Osteoblast (primary cell): ENCODE data around the gene DTX1. TPM values are rescaled to one million over a fixed set of nuclear protein-coding genes. Genes with fewer than 3 reads are reported as not detected.
A peak's percentile ranks its signal among the peaks of the same experiment; 100 is the strongest.
"Not testable (repeated sequence)": the region's sequence is repeated elsewhere in the genome, so short reads cannot be mapped to it uniquely, and the experiment has no call there.

Experiments used
- DNase-seq: peaks from one replicate; pipeline ENCODE4 v3.0.0; 2011; ENCODE audit warnings: low spot score, mixed read lengths; ENCODE audit not compliant: insufficient read length; ENCODE audit errors: missing footprints
- H2AFZ ChIP-seq: 2 replicates; pipeline ENCODE4 v1.6.0; 2011; ENCODE audit warnings: mild to moderate bottlenecking, low read length
- H3K27ac ChIP-seq: 2 replicates; pipeline ENCODE4 v1.5.1; 2011; ENCODE audit warnings: mild to moderate bottlenecking, low read depth, low read length, moderate library complexity
- H3K27me3 ChIP-seq: 2 replicates; pipeline ENCODE4 v1.6.0; 2012; ENCODE audit warnings: mild to moderate bottlenecking, control low read depth, inconsistent platforms, low read length, moderate library complexity; ENCODE audit not compliant: insufficient read depth
- H3K36me3 ChIP-seq: 2 replicates; pipeline ENCODE4 v1.5.1; 2011; ENCODE audit warnings: mild to moderate bottlenecking, low read length, control low read depth, moderate library complexity; ENCODE audit not compliant: insufficient read depth
- H3K4me1 ChIP-seq: 2 replicates; pipeline ENCODE4 v1.5.1; 2011; ENCODE audit warnings: mild to moderate bottlenecking, low read length, control low read depth, moderate library complexity; ENCODE audit not compliant: insufficient read depth
- H3K4me2 ChIP-seq: 2 replicates; pipeline ENCODE4 v1.6.0; 2011; ENCODE audit warnings: mild to moderate bottlenecking, low read length; ENCODE audit not compliant: insufficient read depth
- H3K4me3 ChIP-seq: fragments of 200-600 bp; sonication (generic); 3 replicates; pipeline ENCODE4 v1.5.1; 2012; ENCODE audit warnings: mild to moderate bottlenecking, low read length, inconsistent platforms; ENCODE audit not compliant: insufficient read depth
- H3K79me2 ChIP-seq: 2 replicates; pipeline ENCODE4 v1.6.0; 2012; ENCODE audit warnings: mild to moderate bottlenecking, low read length, control low read depth, inconsistent platforms; ENCODE audit not compliant: insufficient read depth
- H3K9me3 ChIP-seq: 2 replicates; pipeline ENCODE4 v1.5.1; 2011; ENCODE audit warnings: low read depth, low read length, control low read depth
- H4K20me1 ChIP-seq: 2 replicates; pipeline ENCODE4 v1.6.0; 2012; ENCODE audit warnings: mild to moderate bottlenecking, low read length, control low read depth; ENCODE audit not compliant: insufficient read depth
- CTCF ChIP-seq: IDR thresholded peaks from 2 replicates; pipeline ENCODE4 v1.5.1; 2011; ENCODE audit warnings: mild to moderate bottlenecking, low read depth, low read length, moderate library complexity; ENCODE audit errors: extremely low read depth
- total RNA-seq: library from RNA; depleted of rRNA; stranded (reverse); fragments of >200 nt; gene quantifications from 2 replicates; pipeline ENCODE4 v1.2.3, GENCODE V29; 2012

The DTX1 gene
- total RNA-seq, 1 donor: under 0.01 TPM

- Histone ChIP-seq H4K20me1 (no peaks in the 10 kb centered on the region), H3K27ac (no peak overlapping the region), H3K4me3 (no peak overlapping the region), H3K36me3 (no peaks in the 10 kb centered on the region), H3K27me3 (no peaks in the 10 kb centered on the region), H2AFZ (no peak overlapping the region), H3K79me2 (no peaks in the 10 kb centered on the region), H3K4me1 (no peaks in the 10 kb centered on the region), H3K9me3 (no peaks in the 10 kb centered on the region), H3K4me2 (no peak overlapping the region)
- DNase-seq: peak; percentile 64
- no peak for TF ChIP-seq CTCF
Observed at GRCh38 chr12:113138826-113139225, 82.3 kb downstream of the DTX1 start.

- DNase-seq: no peak
- H3K27me3 ChIP-seq: no peaks in the 10 kb centered on the region
- no peaks in the 10 kb centered on the region for H3K9me3 ChIP-seq
- H2AFZ ChIP-seq: no peak overlapping the region
- H3K4me1 ChIP-seq: no peaks in the 10 kb centered on the region
- H3K27ac ChIP-seq: no peak overlapping the region
- TF ChIP-seq CTCF: no peak
- H4K20me1 ChIP-seq: no peaks in the 10 kb centered on the region
- no peak overlapping the region for H3K4me3 ChIP-seq
- H3K4me2 ChIP-seq: no peak overlapping the region
- H3K79me2 ChIP-seq: no peaks in the 10 kb centered on the region
- H3K36me3 ChIP-seq: no peaks in the 10 kb centered on the region
Observed at GRCh38 chr12:113140706-113141105, 84.2 kb downstream of the DTX1 start.

- DNase-seq, H4K20me1 ChIP-seq, H3K36me3 ChIP-seq, H3K79me2 ChIP-seq, H3K4me2 ChIP-seq, H3K27me3 ChIP-seq, H3K4me3 ChIP-seq, H3K9me3 ChIP-seq, H3K4me1 ChIP-seq, H3K27ac ChIP-seq, H2AFZ ChIP-seq: not testable (repeated sequence)
Observed at GRCh38 chr12:113141716-113142115, 85.2 kb downstream of the DTX1 start.

GRCh38 chr12:113142173-113142885, 85.8 kb downstream of the DTX1 start:
- no peak overlapping the region for H2AFZ ChIP-seq
- H3K4me1 ChIP-seq: no peaks in the 10 kb centered on the region
- TF ChIP-seq CTCF: no peak
- no peaks in the 10 kb centered on the region for H3K36me3 ChIP-seq
- H3K27ac ChIP-seq: no peak overlapping the region
- H3K79me2 ChIP-seq: no peaks in the 10 kb centered on the region
- H3K4me2 ChIP-seq: no peak overlapping the region
- H3K4me3 ChIP-seq: no peak overlapping the region
- no peaks in the 10 kb centered on the region for H3K9me3 ChIP-seq
- H3K27me3 ChIP-seq: no peaks in the 10 kb centered on the region
- H4K20me1 ChIP-seq: no peaks in the 10 kb centered on the region
- peak; percentile 58 for DNase-seq
